CD4-positive, alpha-beta T cell treated with Interleukin-6 at 100 ng/mL for 8 hours (primary cell): ENCODE data around the gene STAP2.
"Not testable (repeated sequence)": the region's sequence is repeated elsewhere in the genome, so short reads cannot be mapped to it uniquely, and the experiment has no call there.

ENCODE experiments used
- DNase-seq: peaks from one replicate; pipeline ENCODE4 v3.0.0-alpha.2; 2020; ENCODE audit warnings: mixed read lengths, low spot score

STAP2 gene

GRCh38 chr19:4298810-4299550 is 39.6 kb downstream of the STAP2 start:
- DNase-seq, result no peak

GRCh38 chr19:4297901-4298809 is 40.5 kb downstream of the STAP2 start:
- DNase-seq, result no peak

- DNase-seq, result no peak
These were observed 42.5 kb downstream of the STAP2 start for GRCh38 chr19:4295972-4296771.

- DNase-seq, result no peak
These were observed 44.2 kb downstream of the STAP2 start for GRCh38 chr19:4294389-4294788.

GRCh38 chr19:4292515-4292914 is 46.1 kb downstream of the STAP2 start:
- no peak for DNase-seq

- DNase-seq, result no peak
These were observed 47.4 kb downstream of the STAP2 start for GRCh38 chr19:4291184-4291732.

- DNase-seq, result no peak
These were observed 50.4 kb downstream of the STAP2 start for GRCh38 chr19:4288091-4288777.

GRCh38 chr19:4286141-4286540 is 52.5 kb downstream of the STAP2 start:
- not testable (repeated sequence) for DNase-seq

GRCh38 chr19:4284974-4285373 is 53.7 kb downstream of the STAP2 start:
- DNase-seq, result no peak

GRCh38 chr19:4284176-4284958 is 54.3 kb downstream of the STAP2 start:
- no peak for DNase-seq

GRCh38 chr19:4279530-4280422 is 58.9 kb downstream of the STAP2 start:
- DNase-seq, result no peak

GRCh38 chr19:4279267-4279529 is 59.4 kb downstream of the STAP2 start:
- no peak for DNase-seq

GRCh38 chr19:4278419-4279266 is 60.0 kb downstream of the STAP2 start, which contains the start of gene SHD:
SHD (plus strand) TSS chr19:4279266; CDS start chr19:4280064, 798 bp downstream.
- no peak for DNase-seq

GRCh38 chr19:4278010-4278409 is 60.6 kb downstream of the STAP2 start:
- DNase-seq, result no peak

- no peak for DNase-seq
These were observed 61.4 kb downstream of the STAP2 start for GRCh38 chr19:4277191-4277696.

- DNase-seq, result not testable (repeated sequence)
These were observed 64.3 kb downstream of the STAP2 start for GRCh38 chr19:4274321-4274686.
